Chondrocyte (in vitro differentiated cells): ENCODE results near the gene C11orf65. TPM values are rescaled to one million over a fixed set of nuclear protein-coding genes. Genes with fewer than 3 reads are reported as not detected.
"Not testable (repeated sequence)": the region's sequence is repeated elsewhere in the genome, so short reads cannot be mapped to it uniquely, and the experiment has no call there.

Source experiments
- DNase-seq: peaks from one replicate; pipeline ENCODE4 v3.0.0; 2021; ENCODE audit warnings: mixed read lengths, low spot score
- H3K27ac Mint-ChIP-seq: one replicate; pipeline ENCODE4 v1.8.0; 2021; ENCODE audit warnings: mild to moderate bottlenecking, moderate library complexity, mixed read lengths; ENCODE audit not compliant: unreplicated experiment
- H3K27me3 Mint-ChIP-seq: 2 replicates; pipeline ENCODE4 v1.8.0; 2021; ENCODE audit warnings: low read depth, mixed read lengths
- H3K36me3 Mint-ChIP-seq: 2 replicates; pipeline ENCODE4 v1.8.0; 2021; ENCODE audit warnings: low read depth, mixed read lengths
- H3K4me1 Mint-ChIP-seq: 2 replicates; pipeline ENCODE4 v1.8.0; 2021; ENCODE audit warnings: low read depth, mild to moderate bottlenecking, mixed read lengths
- H3K4me3 Mint-ChIP-seq: one replicate; pipeline ENCODE4 v1.8.0; 2021; ENCODE audit warnings: mild to moderate bottlenecking, moderate library complexity, mixed read lengths; ENCODE audit not compliant: unreplicated experiment
- H3K9me3 Mint-ChIP-seq: 2 replicates; pipeline ENCODE4 v1.8.0; 2021; ENCODE audit warnings: low read depth, mixed read lengths
- total RNA-seq: library from RNA; stranded (reverse); gene quantifications from 3 replicates; pipeline ENCODE4 v1.2.1, GENCODE V29; 2021
- TF ChIP-seq, protein P1 (sequence below): fragments of 200-600 bp; sonication (generic); IDR thresholded peaks from 2 replicates; pipeline ENCODE4 v1.5.0; 2021; ENCODE audit warnings: antibody characterized with exemption, mild to moderate bottlenecking, moderate library complexity

C11orf65 gene
- total RNA-seq, 1 donor from 2014 or later = not detected

DNA sequence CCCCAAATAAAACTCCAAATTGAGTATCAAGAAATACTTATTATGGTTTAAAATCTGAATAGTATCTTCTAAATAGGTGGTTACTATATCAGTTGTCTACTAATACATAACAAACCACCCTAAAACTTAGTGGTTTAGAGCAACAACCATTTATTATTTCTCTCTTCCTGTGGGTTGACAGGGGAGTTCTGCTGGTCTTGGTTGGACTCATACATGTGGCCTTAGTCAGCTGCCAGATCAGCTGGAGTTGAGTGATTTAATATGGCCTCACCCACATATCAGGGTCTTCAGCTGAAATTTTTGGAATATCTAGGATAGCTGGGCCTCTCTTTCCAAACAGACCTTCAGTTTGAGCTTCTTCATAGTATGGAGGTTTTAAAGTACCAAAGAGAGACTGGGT, 34.5 kb downstream of the C11orf65 start:
- H3K36me3 Mint-ChIP-seq = peaks cover 3% of the 10 kb centered on the region
- TF ChIP-seq, protein P1, sequence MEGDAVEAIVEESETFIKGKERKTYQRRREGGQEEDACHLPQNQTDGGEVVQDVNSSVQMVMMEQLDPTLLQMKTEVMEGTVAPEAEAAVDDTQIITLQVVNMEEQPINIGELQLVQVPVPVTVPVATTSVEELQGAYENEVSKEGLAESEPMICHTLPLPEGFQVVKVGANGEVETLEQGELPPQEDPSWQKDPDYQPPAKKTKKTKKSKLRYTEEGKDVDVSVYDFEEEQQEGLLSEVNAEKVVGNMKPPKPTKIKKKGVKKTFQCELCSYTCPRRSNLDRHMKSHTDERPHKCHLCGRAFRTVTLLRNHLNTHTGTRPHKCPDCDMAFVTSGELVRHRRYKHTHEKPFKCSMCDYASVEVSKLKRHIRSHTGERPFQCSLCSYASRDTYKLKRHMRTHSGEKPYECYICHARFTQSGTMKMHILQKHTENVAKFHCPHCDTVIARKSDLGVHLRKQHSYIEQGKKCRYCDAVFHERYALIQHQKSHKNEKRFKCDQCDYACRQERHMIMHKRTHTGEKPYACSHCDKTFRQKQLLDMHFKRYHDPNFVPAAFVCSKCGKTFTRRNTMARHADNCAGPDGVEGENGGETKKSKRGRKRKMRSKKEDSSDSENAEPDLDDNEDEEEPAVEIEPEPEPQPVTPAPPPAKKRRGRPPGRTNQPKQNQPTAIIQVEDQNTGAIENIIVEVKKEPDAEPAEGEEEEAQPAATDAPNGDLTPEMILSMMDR = no peak
- no peaks in the 10 kb centered on the region for H3K27me3 Mint-ChIP-seq
- no peak overlapping the region for H3K4me3 Mint-ChIP-seq
- no peaks in the 10 kb centered on the region for H3K4me1 Mint-ChIP-seq
- no peak overlapping the region for H3K27ac Mint-ChIP-seq
- DNase-seq = no peak
- H3K9me3 Mint-ChIP-seq = peaks cover 16% of the 10 kb centered on the region

DNA sequence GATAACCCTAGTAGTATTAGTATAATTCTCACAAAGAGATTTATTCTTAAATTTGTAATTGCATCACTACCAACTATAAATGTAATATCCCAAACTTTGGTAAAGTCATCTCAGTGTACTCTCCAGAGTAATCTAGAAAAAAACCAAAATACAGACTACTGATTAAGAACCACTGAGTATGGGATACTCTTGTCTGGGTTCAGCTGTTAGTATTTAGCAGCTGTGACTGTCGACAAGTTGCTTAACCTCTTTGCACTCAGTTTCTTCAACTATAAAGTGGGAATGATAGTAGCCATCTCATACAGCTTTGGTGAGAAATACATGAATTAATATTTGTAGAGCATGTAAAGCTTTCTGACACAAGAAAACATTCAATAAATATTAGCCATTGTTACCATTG, 35.3 kb downstream of the C11orf65 start:
- DNase-seq = no peak
- Mint-ChIP-seq H3K9me3 (peaks cover 16% of the 10 kb centered on the region), H3K4me1 (no peaks in the 10 kb centered on the region), H3K27me3 (no peaks in the 10 kb centered on the region), H3K36me3 (peaks cover 3% of the 10 kb centered on the region), H3K27ac (no peak overlapping the region), H3K4me3 (no peak overlapping the region)
- TF ChIP-seq, protein P1 = no peak

DNA sequence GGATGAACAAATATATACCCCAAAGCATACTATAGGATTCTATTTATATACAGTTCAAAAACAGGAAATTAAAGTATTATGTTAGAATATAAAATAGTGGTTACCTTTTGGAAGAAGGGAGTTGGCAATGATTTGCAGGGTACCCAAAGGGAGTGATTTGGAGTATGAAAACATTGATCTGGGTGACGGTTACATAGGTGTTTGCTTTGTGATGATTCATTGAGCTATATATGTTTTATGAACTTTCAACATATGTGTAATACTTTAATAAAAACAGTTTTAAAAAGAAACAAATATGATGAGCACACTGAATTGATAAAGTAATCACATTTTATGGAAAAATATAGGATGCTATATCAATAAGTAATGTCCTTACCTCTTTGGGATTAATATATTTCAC, 36.0 kb downstream of the C11orf65 start:
- H3K9me3 Mint-ChIP-seq = peaks cover 17% of the 10 kb centered on the region
- H3K4me3 Mint-ChIP-seq = no peak overlapping the region
- TF ChIP-seq, protein P1 = no peak
- no peak for DNase-seq
- H3K4me1 Mint-ChIP-seq = no peaks in the 10 kb centered on the region
- no peaks in the 10 kb centered on the region for H3K27me3 Mint-ChIP-seq
- H3K36me3 Mint-ChIP-seq = peaks cover 1% of the 10 kb centered on the region
- H3K27ac Mint-ChIP-seq = no peak overlapping the region

DNA sequence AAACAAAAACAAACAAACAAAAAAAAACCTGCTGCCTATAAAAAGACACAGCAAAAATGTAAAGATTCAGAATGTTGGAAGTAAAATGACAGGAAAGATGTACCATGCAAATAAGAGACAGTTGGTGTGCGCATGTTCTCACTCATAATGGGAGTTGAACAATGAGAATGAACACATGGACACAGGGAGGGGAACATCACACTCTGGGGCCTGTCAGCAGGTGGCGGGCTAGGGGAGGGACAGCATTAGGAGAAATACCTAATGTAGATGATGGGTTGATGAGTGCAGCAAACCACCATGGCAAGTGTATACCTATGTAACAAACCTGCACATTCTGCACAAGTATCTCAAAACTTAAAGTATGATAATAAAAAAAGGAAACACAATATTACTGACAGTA, 49.8 kb downstream of the C11orf65 start:
- H3K36me3 Mint-ChIP-seq, H3K27me3 Mint-ChIP-seq: not testable (repeated sequence)

DNA sequence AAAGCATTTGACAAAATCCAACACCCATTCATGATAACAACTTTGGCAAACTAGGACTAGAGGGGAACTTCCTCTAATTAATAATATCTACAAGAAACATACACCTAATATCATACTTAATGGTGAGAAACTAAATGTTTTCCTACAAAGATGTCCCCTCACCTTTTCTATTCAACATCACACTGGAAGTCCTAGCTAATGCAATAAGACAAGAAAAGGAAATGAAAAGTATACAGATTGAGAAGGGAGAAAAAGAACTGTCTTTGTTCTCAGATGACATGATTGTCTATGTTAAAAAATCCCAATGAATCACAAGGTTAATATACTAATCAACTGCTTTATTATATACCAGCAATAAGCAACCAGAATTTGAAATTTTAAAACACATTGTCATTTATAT, 52.4 kb downstream of the C11orf65 start:
- TF ChIP-seq, protein P1 = no peak
- Mint-ChIP-seq H3K27me3 (no peaks in the 10 kb centered on the region), H3K27ac (no peak overlapping the region), H3K36me3 (no peaks in the 10 kb centered on the region), H3K4me1 (no peaks in the 10 kb centered on the region), H3K4me3 (no peak overlapping the region), H3K9me3 (peaks cover 20% of the 10 kb centered on the region)
- DNase-seq = no peak

More for the DNA sequence above, 49.8 kb downstream of the C11orf65 start:
- peaks cover 22% of the 10 kb centered on the region for H3K9me3 Mint-ChIP-seq
- not testable (repeated sequence) for H3K4me1 Mint-ChIP-seq, H3K27ac Mint-ChIP-seq, DNase-seq, H3K4me3 Mint-ChIP-seq
- TF ChIP-seq, protein P1 = peak; percentile 39
